HEK293 (cell line): ENCODE data around the gene CD9.

Experiments
- KLF7 ChIP-seq: fragments of 450-650 bp; formaldehyde crosslinking; IDR thresholded peaks from 2 replicates; pipeline ENCODE4 v1.5.1; 2016; ENCODE audit warnings: missing biosample characterization, missing genetic modification characterization, borderline replicate concordance
- ZNF549 ChIP-seq: fragments of 450-650 bp; IDR thresholded peaks from 2 replicates; pipeline ENCODE4 v1.5.1; 2018; ENCODE audit warnings: missing biosample characterization, missing genetic modification characterization, mild to moderate bottlenecking, inconsistent platforms, moderate library complexity
- ZNF677 ChIP-seq: fragments of 450-650 bp; IDR thresholded peaks from 2 replicates; pipeline ENCODE4 v1.5.0; 2018; ENCODE audit warnings: missing biosample characterization, mild to moderate bottlenecking, missing genetic modification characterization, moderate library complexity
- ZNF777 ChIP-seq: fragments of 450-650 bp; formaldehyde crosslinking; IDR thresholded peaks from 2 replicates; pipeline ENCODE4 v1.5.1; 2017; ENCODE audit warnings: missing biosample characterization, missing genetic modification characterization, borderline replicate concordance
- TF ChIP-seq, protein P1 (sequence below): fragments of 450-650 bp; formaldehyde crosslinking; IDR thresholded peaks from 2 replicates; pipeline ENCODE4 v1.5.1; 2016; ENCODE audit warnings: missing biosample characterization, missing genetic modification characterization
- TF ChIP-seq, protein P2 (sequence below): fragments of 450-650 bp; formaldehyde crosslinking; conservative IDR thresholded peaks from 2 replicates; pipeline ENCODE4 v1.5.1; 2016; ENCODE audit warnings: low read depth, missing biosample characterization, missing genetic modification characterization

DNA sequence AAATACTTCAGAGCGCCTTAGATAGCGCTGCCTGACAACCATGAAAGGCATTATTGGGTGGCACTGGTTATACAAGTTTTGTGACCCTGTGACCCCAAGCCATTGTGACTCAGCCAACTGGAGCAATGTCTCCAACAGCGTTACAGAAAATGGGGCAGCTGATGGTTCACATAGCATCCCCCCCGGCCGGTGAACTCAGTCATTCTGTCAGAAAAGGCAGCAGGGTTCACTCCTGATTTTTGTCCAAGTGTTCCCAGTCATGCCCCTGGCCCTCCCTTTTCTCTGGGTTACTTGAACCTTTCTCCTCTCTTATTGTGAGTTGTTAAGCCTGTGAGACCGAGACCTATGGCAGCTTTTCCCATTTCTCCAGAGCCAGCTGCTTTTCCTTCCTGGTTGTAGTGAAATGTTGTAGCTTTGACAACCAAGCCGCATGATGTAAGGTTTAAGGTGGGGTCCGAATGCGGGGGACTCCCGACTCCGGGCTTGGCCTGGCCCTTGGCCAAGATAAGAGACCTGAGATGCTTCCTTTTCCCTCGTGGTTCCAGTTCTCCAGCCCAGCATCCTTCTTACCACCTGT, 22.0 kb downstream of the CD9 start:
- TF ChIP-seq, protein P1, sequence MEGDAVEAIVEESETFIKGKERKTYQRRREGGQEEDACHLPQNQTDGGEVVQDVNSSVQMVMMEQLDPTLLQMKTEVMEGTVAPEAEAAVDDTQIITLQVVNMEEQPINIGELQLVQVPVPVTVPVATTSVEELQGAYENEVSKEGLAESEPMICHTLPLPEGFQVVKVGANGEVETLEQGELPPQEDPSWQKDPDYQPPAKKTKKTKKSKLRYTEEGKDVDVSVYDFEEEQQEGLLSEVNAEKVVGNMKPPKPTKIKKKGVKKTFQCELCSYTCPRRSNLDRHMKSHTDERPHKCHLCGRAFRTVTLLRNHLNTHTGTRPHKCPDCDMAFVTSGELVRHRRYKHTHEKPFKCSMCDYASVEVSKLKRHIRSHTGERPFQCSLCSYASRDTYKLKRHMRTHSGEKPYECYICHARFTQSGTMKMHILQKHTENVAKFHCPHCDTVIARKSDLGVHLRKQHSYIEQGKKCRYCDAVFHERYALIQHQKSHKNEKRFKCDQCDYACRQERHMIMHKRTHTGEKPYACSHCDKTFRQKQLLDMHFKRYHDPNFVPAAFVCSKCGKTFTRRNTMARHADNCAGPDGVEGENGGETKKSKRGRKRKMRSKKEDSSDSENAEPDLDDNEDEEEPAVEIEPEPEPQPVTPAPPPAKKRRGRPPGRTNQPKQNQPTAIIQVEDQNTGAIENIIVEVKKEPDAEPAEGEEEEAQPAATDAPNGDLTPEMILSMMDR, result no peak
- TF ChIP-seq ZNF549 (tag by site-specific recombination) (no peak), ZNF777 (no peak), ZNF677 (tag by site-specific recombination) (no peak), KLF7 (tag by site-specific recombination) (no peak)
- TF ChIP-seq, protein P2, sequence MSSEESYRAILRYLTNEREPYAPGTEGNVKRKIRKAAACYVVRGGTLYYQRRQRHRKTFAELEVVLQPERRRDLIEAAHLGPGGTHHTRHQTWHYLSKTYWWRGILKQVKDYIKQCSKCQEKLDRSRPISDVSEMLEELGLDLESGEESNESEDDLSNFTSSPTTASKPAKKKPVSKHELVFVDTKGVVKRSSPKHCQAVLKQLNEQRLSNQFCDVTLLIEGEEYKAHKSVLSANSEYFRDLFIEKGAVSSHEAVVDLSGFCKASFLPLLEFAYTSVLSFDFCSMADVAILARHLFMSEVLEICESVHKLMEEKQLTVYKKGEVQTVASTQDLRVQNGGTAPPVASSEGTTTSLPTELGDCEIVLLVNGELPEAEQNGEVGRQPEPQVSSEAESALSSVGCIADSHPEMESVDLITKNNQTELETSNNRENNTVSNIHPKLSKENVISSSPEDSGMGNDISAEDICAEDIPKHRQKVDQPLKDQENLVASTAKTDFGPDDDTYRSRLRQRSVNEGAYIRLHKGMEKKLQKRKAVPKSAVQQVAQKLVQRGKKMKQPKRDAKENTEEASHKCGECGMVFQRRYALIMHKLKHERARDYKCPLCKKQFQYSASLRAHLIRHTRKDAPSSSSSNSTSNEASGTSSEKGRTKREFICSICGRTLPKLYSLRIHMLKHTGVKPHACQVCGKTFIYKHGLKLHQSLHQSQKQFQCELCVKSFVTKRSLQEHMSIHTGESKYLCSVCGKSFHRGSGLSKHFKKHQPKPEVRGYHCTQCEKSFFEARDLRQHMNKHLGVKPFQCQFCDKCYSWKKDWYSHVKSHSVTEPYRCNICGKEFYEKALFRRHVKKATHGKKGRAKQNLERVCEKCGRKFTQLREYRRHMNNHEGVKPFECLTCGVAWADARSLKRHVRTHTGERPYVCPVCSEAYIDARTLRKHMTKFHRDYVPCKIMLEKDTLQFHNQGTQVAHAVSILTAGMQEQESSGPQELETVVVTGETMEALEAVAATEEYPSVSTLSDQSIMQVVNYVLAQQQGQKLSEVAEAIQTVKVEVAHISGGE (tag by site-specific recombination), result no peak
